Activated CD4-positive, alpha-beta memory T cell treated with anti-CD3 and anti-CD28 coated beads for 36 hours (primary cell): ENCODE results near the gene PLCB1. TPM values are rescaled to one million over a fixed set of nuclear protein-coding genes. Genes with fewer than 3 reads are reported as not detected.
A peak's percentile ranks its signal among the peaks of the same experiment; 100 is the strongest.
"Not testable (repeated sequence)": the region's sequence is repeated elsewhere in the genome, so short reads cannot be mapped to it uniquely, and the experiment has no call there.

Source experiments
- CTCF ChIA-PET: fragments of 350-600 bp; sonication (Branson Sonifier 250); formaldehyde crosslinking; loops from one replicate; lab custom pipeline; 2021; ENCODE audit warnings: antibody characterized with exemption, inconsistent platforms; lab: Charles Lee
- POLR2A ChIA-PET: fragments of 350-600 bp; sonication (Branson Sonifier 250); formaldehyde crosslinking; loops from one replicate; lab custom pipeline; 2021; ENCODE audit warnings: antibody characterized with exemption; lab: Charles Lee
- DNase-seq: peaks from one replicate; pipeline ENCODE4 v3.0.0-alpha.2; 2020
- H3K27ac Mint-ChIP-seq: one replicate; pipeline ENCODE4 v1.8.0; 2021; ENCODE audit warnings: mixed read lengths
- H3K27me3 Mint-ChIP-seq: one replicate; pipeline ENCODE4 v1.8.0; 2021; ENCODE audit warnings: mixed read lengths
- H3K36me3 Mint-ChIP-seq: one replicate; pipeline ENCODE4 v1.8.0; 2021; ENCODE audit warnings: mixed read lengths
- H3K4me1 Mint-ChIP-seq: one replicate; pipeline ENCODE4 v1.8.0; 2021; ENCODE audit warnings: low read depth, mixed read lengths
- H3K4me3 Mint-ChIP-seq: one replicate; pipeline ENCODE4 v1.8.0; 2021; ENCODE audit warnings: mild to moderate bottlenecking, mixed read lengths
- H3K9me3 Mint-ChIP-seq: one replicate; pipeline ENCODE4 v1.8.0; 2021; ENCODE audit warnings: mixed read lengths
- intact Hi-C: fragments of 100-400 bp; cut with micrococcal nuclease; formaldehyde crosslinking; loops from one replicate; pipeline ENCODE4 v1.15.1; 2023
- total RNA-seq, 2 experiments: library from RNA; stranded (reverse); gene quantifications; one replicate each; pipeline ENCODE4 v1.2.3, GENCODE V29; 2021

The PLCB1 gene
- total RNA-seq = 1 to 10 TPM; 3.9 to 4.0 TPM

- DNase-seq = peak; percentile 85
- POLR2A ChIA-PET = no interaction called here
- intact Hi-C loops = loop anchor here (1.0 to 10.0 kb wide), 6 partner anchors 85 to 589 kb away; no protein-coding TSS in a partner anchor
- H3K36me3 Mint-ChIP-seq = no peaks in the 10 kb centered on the region
- peaks cover 33% of the 10 kb centered on the region for H3K27me3 Mint-ChIP-seq
- H3K9me3 Mint-ChIP-seq = no peaks in the 10 kb centered on the region
- CTCF ChIA-PET = interaction anchor here (0.6 to 1.6 kb wide), 18 partner anchors 22 to 1616 kb away, joined by 3 to 18 read pairs (median 4); no protein-coding TSS in a partner anchor
- H3K27ac Mint-ChIP-seq = no peak within 1 kb of the TSS
- peak within 1 kb of the TSS; percentile 76 for H3K4me3 Mint-ChIP-seq
- H3K4me1 Mint-ChIP-seq = peaks cover 17% of the 10 kb centered on the region
These were observed at the start of gene PLCB1 for GRCh38 chr20:8131598-8132483. Gene PLCB1 (plus strand): TSS chr20:8132266. CDS start chr20:8132652, 386 bp downstream.

- H3K4me1 Mint-ChIP-seq = no peaks in the 10 kb centered on the region
- H3K27ac Mint-ChIP-seq = no peak overlapping the region
- intact Hi-C loops = no loop called here
- no peak overlapping the region for H3K4me3 Mint-ChIP-seq
- DNase-seq = no peak
- ChIA-PET POLR2A (no interaction called here), CTCF (interaction anchor here (1.0 kb wide), 1 partner anchor 15 kb away, joined by 5 read pairs; no protein-coding TSS in a partner anchor)
- H3K36me3 Mint-ChIP-seq = no peaks in the 10 kb centered on the region
- H3K9me3 Mint-ChIP-seq = no peaks in the 10 kb centered on the region
- no peaks in the 10 kb centered on the region for H3K27me3 Mint-ChIP-seq
These were observed 49.1 kb upstream of the PLCB1 start for GRCh38 chr20:8082989-8083388.

GRCh38 chr20:8089668-8090067 is 42.4 kb upstream of the PLCB1 start:
- no peak for DNase-seq
- Mint-ChIP-seq H3K4me3 (no peak overlapping the region), H3K36me3 (no peaks in the 10 kb centered on the region), H3K4me1 (no peaks in the 10 kb centered on the region), H3K9me3 (no peaks in the 10 kb centered on the region), H3K27ac (no peak overlapping the region), H3K27me3 (peaks cover 4% of the 10 kb centered on the region)
- intact Hi-C loops = no loop called here
- CTCF ChIA-PET = no interaction called here
- POLR2A ChIA-PET = no interaction called here

- Mint-ChIP-seq H3K4me1 (no peaks in the 10 kb centered on the region), H3K9me3 (no peaks in the 10 kb centered on the region), H3K4me3 (no peak overlapping the region), H3K27ac (no peak overlapping the region), H3K36me3 (no peaks in the 10 kb centered on the region), H3K27me3 (peaks cover 9% of the 10 kb centered on the region)
- intact Hi-C loops = no loop called here
- ChIA-PET CTCF (no interaction called here), POLR2A (no interaction called here)
- no peak for DNase-seq
These were observed 37.6 kb upstream of the PLCB1 start for GRCh38 chr20:8094415-8094818.

- H3K36me3 Mint-ChIP-seq = no peaks in the 10 kb centered on the region
- no peaks in the 10 kb centered on the region for H3K4me1 Mint-ChIP-seq
- POLR2A ChIA-PET = no interaction called here
- no peak overlapping the region for H3K4me3 Mint-ChIP-seq
- peaks cover 9% of the 10 kb centered on the region for H3K27me3 Mint-ChIP-seq
- H3K9me3 Mint-ChIP-seq = no peaks in the 10 kb centered on the region
- no peak overlapping the region for H3K27ac Mint-ChIP-seq
- intact Hi-C loops = no loop called here
- CTCF ChIA-PET = no interaction called here
- DNase-seq = no peak
These were observed 37.2 kb upstream of the PLCB1 start for GRCh38 chr20:8094850-8095249.

- H3K27ac Mint-ChIP-seq = no peak overlapping the region
- no peak for DNase-seq
- H3K4me1 Mint-ChIP-seq = no peaks in the 10 kb centered on the region
- ChIA-PET CTCF (no interaction called here), POLR2A (no interaction called here)
- H3K9me3 Mint-ChIP-seq = no peaks in the 10 kb centered on the region
- intact Hi-C loops = no loop called here
- no peak overlapping the region for H3K4me3 Mint-ChIP-seq
- H3K36me3 Mint-ChIP-seq = no peaks in the 10 kb centered on the region
- peaks cover 12% of the 10 kb centered on the region for H3K27me3 Mint-ChIP-seq
These were observed 36.2 kb upstream of the PLCB1 start for GRCh38 chr20:8095648-8096572.

- CTCF ChIA-PET = no interaction called here
- no peak overlapping the region for H3K27ac Mint-ChIP-seq
- no peak overlapping the region for H3K4me3 Mint-ChIP-seq
- POLR2A ChIA-PET = no interaction called here
- intact Hi-C loops = no loop called here
- H3K9me3 Mint-ChIP-seq = no peaks in the 10 kb centered on the region
- H3K27me3 Mint-ChIP-seq = peaks cover 11% of the 10 kb centered on the region
- no peak for DNase-seq
- no peaks in the 10 kb centered on the region for H3K36me3 Mint-ChIP-seq
- H3K4me1 Mint-ChIP-seq = no peaks in the 10 kb centered on the region
These were observed 34.8 kb upstream of the PLCB1 start for GRCh38 chr20:8097307-8097706.

- intact Hi-C loops = no loop called here
These were observed 27.8 kb upstream of the PLCB1 start for GRCh38 chr20:8104252-8104651.

GRCh38 chr20:8114612-8115011 is 17.5 kb upstream of the PLCB1 start:
- H3K4me3 Mint-ChIP-seq, POLR2A ChIA-PET, H3K4me1 Mint-ChIP-seq, CTCF ChIA-PET, H3K27ac Mint-ChIP-seq, intact Hi-C loops, DNase-seq, H3K9me3 Mint-ChIP-seq, H3K36me3 Mint-ChIP-seq: not testable (repeated sequence)
- H3K27me3 Mint-ChIP-seq = peaks cover 10% of the 10 kb centered on the region

More at GRCh38 chr20:8104252-8104651, 27.8 kb upstream of the PLCB1 start:
- H3K9me3 Mint-ChIP-seq = peaks cover 33% of the 10 kb centered on the region
- peaks cover 6% of the 10 kb centered on the region for H3K36me3 Mint-ChIP-seq
- H3K4me3 Mint-ChIP-seq = no peak overlapping the region
- no peak for DNase-seq
- no peak overlapping the region for H3K27ac Mint-ChIP-seq
- ChIA-PET CTCF (no interaction called here), POLR2A (no interaction called here)
- H3K4me1 Mint-ChIP-seq = no peaks in the 10 kb centered on the region
- H3K27me3 Mint-ChIP-seq = peaks cover 11% of the 10 kb centered on the region

GRCh38 chr20:8115436-8115835 is 16.6 kb upstream of the PLCB1 start:
- Mint-ChIP-seq H3K36me3 (no peaks in the 10 kb centered on the region), H3K27ac (no peak overlapping the region), H3K4me3 (no peak overlapping the region), H3K9me3 (no peaks in the 10 kb centered on the region), H3K4me1 (no peaks in the 10 kb centered on the region), H3K27me3 (peaks cover 10% of the 10 kb centered on the region)
- POLR2A ChIA-PET = no interaction called here
- intact Hi-C loops = no loop called here
- CTCF ChIA-PET = no interaction called here
- no peak for DNase-seq

- intact Hi-C loops = no loop called here
- no peak overlapping the region for H3K27ac Mint-ChIP-seq
- H3K4me3 Mint-ChIP-seq = no peak overlapping the region
- ChIA-PET POLR2A (no interaction called here), CTCF (no interaction called here)
- H3K9me3 Mint-ChIP-seq = no peaks in the 10 kb centered on the region
- no peak for DNase-seq
- no peaks in the 10 kb centered on the region for H3K36me3 Mint-ChIP-seq
- no peaks in the 10 kb centered on the region for H3K4me1 Mint-ChIP-seq
- H3K27me3 Mint-ChIP-seq = peaks cover 10% of the 10 kb centered on the region
These were observed 15.8 kb upstream of the PLCB1 start for GRCh38 chr20:8116067-8116811.
